ENCODE results near the gene SNCA.

Gene SNCA

DNA sequence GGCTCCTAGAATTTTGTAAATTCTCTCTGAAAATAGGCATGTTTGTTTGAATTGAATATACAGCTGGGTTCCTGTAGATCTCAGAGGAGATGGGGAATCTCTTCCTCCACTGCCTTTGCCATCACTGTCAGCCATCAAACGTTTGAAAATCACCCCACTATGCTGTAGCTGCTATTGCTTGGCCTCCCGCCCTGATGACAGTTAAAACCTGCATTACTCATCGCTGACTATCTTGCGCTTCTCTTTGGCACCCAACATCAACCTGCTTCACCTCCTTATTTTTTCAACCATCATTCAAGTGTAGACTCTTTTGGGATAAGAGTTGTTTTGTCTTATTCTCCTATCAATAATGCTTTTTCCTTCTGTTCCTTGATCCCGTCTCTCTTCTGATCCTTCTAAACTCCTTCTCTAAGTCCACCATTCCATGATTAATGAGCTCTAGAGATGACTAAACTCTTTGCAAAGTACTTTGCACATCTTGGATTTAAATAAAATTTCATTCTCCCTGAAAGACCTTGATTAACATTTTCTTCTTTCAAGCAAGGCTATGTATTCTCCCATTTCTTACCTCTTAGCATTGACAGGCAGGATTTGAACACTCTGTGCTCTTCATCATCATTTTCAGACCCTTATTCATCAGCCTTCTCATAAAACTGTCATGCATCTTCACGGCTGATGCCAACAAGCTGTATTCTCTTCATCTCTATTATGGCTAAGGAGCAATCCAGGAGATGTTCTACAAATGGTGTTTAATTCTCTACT lies 133.0 kb downstream of the SNCA start:
- no peak overlapping the region for H3K4me3 ChIP-seq (ENCODE audit: low read length)
- DNase-seq (ENCODE audit: low read depth), result no peak
- TF ChIP-seq, protein P1, sequence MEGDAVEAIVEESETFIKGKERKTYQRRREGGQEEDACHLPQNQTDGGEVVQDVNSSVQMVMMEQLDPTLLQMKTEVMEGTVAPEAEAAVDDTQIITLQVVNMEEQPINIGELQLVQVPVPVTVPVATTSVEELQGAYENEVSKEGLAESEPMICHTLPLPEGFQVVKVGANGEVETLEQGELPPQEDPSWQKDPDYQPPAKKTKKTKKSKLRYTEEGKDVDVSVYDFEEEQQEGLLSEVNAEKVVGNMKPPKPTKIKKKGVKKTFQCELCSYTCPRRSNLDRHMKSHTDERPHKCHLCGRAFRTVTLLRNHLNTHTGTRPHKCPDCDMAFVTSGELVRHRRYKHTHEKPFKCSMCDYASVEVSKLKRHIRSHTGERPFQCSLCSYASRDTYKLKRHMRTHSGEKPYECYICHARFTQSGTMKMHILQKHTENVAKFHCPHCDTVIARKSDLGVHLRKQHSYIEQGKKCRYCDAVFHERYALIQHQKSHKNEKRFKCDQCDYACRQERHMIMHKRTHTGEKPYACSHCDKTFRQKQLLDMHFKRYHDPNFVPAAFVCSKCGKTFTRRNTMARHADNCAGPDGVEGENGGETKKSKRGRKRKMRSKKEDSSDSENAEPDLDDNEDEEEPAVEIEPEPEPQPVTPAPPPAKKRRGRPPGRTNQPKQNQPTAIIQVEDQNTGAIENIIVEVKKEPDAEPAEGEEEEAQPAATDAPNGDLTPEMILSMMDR (conservative IDR thresholded peaks at IDR 0.05; ENCODE audit: low read length), result no peak

- TF ChIP-seq, protein P1 (conservative IDR thresholded peaks at IDR 0.05; ENCODE audit: low read length), result no peak
- no peak overlapping the region for H3K4me3 ChIP-seq (ENCODE audit: low read length)
- no peak for DNase-seq (ENCODE audit: low read depth)
Observed at GRCh38 chr4:89700766-89701423, 136.1 kb downstream of the SNCA start.

DNA sequence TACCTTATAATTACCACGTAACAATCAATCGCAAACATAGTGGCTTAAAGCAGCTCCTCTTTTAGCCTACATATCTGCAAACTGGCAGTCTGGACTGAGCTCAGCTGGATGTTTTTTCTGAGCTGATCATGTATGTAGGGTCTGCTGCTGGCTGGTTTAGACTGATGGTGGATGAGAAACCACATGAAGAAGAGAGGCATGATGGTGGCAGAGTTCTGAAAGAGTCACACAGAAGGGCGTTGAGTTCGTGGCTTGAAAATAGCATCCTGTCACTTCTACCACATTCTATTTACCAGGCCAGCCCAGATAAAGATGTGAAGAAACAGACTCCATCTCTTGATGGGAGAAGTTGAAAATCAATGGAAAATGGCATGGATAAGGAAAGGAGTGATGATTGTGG lies 151.3 kb downstream of the SNCA start:
- DNase-seq (ENCODE audit: low read depth), result no peak
- H3K4me3 ChIP-seq (ENCODE audit: low read length), result no peak overlapping the region
- TF ChIP-seq, protein P1 (conservative IDR thresholded peaks at IDR 0.05; ENCODE audit: low read length), result no peak

- DNase-seq (ENCODE audit: low read depth), result no peak
- no peak overlapping the region for H3K4me3 ChIP-seq (ENCODE audit: low read length)
- TF ChIP-seq, protein P1 (conservative IDR thresholded peaks at IDR 0.05; ENCODE audit: low read length), result no peak
Observed at GRCh38 chr4:89685277-89685676, 151.7 kb downstream of the SNCA start.

GRCh38 chr4:89684536-89684935 lies 152.4 kb downstream of the SNCA start:
- no peak for DNase-seq (ENCODE audit: low read depth)
- TF ChIP-seq, protein P1 (conservative IDR thresholded peaks at IDR 0.05; ENCODE audit: low read length), result no peak
- H3K4me3 ChIP-seq (ENCODE audit: low read length), result no peak overlapping the region

- no peak for DNase-seq (ENCODE audit: low read depth)
- TF ChIP-seq, protein P1 (conservative IDR thresholded peaks at IDR 0.05; ENCODE audit: low read length), result no peak
- no peak overlapping the region for H3K4me3 ChIP-seq (ENCODE audit: low read length)
Observed at GRCh38 chr4:89682808-89683207, 154.2 kb downstream of the SNCA start.

GRCh38 chr4:89681671-89682070 lies 155.3 kb downstream of the SNCA start:
- TF ChIP-seq, protein P1 (conservative IDR thresholded peaks at IDR 0.05; ENCODE audit: low read length), result no peak
- H3K4me3 ChIP-seq (ENCODE audit: low read length), result no peak overlapping the region
- no peak for DNase-seq (ENCODE audit: low read depth)

Measured in AG10803 (cell line).